Progenitor cell of endocrine pancreas (in vitro differentiated cells): ENCODE results near the gene GPRC5D. TPM values are rescaled to one million over a fixed set of nuclear protein-coding genes. Genes with fewer than 3 reads are reported as not detected.

ENCODE experiments used
- DNase-seq: peaks from one replicate; pipeline ENCODE4 v3.0.0; 2021; ENCODE audit warnings: low spot score; ENCODE audit not compliant: unreplicated experiment
- H3K27ac Mint-ChIP-seq: 2 replicates; pipeline ENCODE4 v1.8.0; 2021; ENCODE audit warnings: mild to moderate bottlenecking, moderate library complexity, mixed read lengths
- H3K27me3 Mint-ChIP-seq: 2 replicates; pipeline ENCODE4 v1.8.0; 2021; ENCODE audit warnings: mixed read lengths
- H3K36me3 Mint-ChIP-seq: 2 replicates; pipeline ENCODE4 v1.8.0; 2022; ENCODE audit warnings: mixed read lengths; ENCODE audit not compliant: insufficient read depth
- H3K4me1 Mint-ChIP-seq: 2 replicates; pipeline ENCODE4 v1.8.0; 2021; ENCODE audit warnings: low read depth, mixed read lengths
- H3K4me3 Mint-ChIP-seq: 2 replicates; pipeline ENCODE4 v1.8.0; 2021; ENCODE audit warnings: low read depth, mild to moderate bottlenecking, moderate library complexity, mixed read lengths
- H3K9me3 Mint-ChIP-seq: 2 replicates; pipeline ENCODE4 v1.8.0; 2021; ENCODE audit warnings: low read depth, mixed read lengths
- total RNA-seq: library from RNA; stranded (reverse); gene quantifications from 2 replicates; pipeline ENCODE4 v1.2.1, GENCODE V29; 2021
- TF ChIP-seq, protein P1 (sequence below): fragments of 200-600 bp; sonication (generic); IDR thresholded peaks from one replicate; pipeline ENCODE4 v1.5.0; 2021; ENCODE audit warnings: antibody characterized with exemption, mild to moderate bottlenecking; ENCODE audit not compliant: unreplicated experiment

The GPRC5D gene
- total RNA-seq, 1 donor from 2014 or later = not detected

- no peak overlapping the region for H3K27ac Mint-ChIP-seq
- H3K27me3 Mint-ChIP-seq = peaks cover 2% of the 10 kb centered on the region
- DNase-seq = no peak
- no peaks in the 10 kb centered on the region for H3K9me3 Mint-ChIP-seq
- TF ChIP-seq, protein P1, sequence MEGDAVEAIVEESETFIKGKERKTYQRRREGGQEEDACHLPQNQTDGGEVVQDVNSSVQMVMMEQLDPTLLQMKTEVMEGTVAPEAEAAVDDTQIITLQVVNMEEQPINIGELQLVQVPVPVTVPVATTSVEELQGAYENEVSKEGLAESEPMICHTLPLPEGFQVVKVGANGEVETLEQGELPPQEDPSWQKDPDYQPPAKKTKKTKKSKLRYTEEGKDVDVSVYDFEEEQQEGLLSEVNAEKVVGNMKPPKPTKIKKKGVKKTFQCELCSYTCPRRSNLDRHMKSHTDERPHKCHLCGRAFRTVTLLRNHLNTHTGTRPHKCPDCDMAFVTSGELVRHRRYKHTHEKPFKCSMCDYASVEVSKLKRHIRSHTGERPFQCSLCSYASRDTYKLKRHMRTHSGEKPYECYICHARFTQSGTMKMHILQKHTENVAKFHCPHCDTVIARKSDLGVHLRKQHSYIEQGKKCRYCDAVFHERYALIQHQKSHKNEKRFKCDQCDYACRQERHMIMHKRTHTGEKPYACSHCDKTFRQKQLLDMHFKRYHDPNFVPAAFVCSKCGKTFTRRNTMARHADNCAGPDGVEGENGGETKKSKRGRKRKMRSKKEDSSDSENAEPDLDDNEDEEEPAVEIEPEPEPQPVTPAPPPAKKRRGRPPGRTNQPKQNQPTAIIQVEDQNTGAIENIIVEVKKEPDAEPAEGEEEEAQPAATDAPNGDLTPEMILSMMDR = no peak
- no peaks in the 10 kb centered on the region for H3K36me3 Mint-ChIP-seq
- no peaks in the 10 kb centered on the region for H3K4me1 Mint-ChIP-seq
- no peak overlapping the region for H3K4me3 Mint-ChIP-seq
Observed at GRCh38 chr12:12924169-12924568, 27.8 kb downstream of the GPRC5D start.

DNA sequence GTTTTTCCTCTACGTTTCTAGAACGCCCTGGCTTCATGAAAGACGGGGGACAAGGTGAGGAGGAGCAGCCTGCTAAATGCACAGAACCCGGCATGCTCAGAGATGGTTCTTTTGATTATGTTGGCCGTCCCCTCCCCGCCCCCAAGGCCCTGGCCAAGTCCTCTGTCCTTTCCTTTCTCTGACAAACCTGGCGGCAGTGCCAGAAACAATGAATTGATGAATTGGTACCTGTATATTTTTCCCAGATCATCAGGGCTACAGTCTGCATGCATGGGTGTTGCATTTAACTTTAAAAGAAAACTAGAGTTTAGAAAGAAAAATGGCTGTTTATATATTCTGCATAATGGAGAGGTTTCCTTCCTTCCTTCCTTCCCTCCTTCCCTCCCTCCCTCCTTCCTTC, 29.0 kb downstream of the GPRC5D start:
- TF ChIP-seq, protein P1 = no peak
- Mint-ChIP-seq H3K27me3 (peaks cover 2% of the 10 kb centered on the region), H3K27ac (no peak overlapping the region), H3K36me3 (no peaks in the 10 kb centered on the region), H3K9me3 (no peaks in the 10 kb centered on the region), H3K4me1 (no peaks in the 10 kb centered on the region), H3K4me3 (no peak overlapping the region)
- DNase-seq = no peak

DNA sequence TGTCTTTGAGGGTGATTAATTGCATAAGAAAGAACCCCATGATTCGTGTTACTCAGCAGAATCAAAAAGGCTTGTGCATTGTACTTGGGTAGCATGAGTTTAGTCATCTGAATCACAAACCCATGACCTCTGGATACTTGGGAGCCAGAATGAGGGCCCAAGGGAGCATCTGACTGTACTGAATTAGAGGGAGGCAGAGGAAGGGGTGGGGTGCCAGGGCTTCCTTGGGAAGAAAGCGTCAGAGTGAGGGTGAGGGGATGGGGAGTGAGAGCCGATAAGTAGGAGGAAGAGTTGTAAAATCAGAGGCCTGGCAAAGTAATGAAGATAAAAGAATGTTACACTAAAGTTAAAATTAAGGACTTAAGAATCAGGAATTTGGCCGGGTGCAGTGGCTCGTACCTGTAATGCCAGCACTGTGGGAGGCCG, 29.8 kb downstream of the GPRC5D start:
- TF ChIP-seq, protein P1 = no peak
- Mint-ChIP-seq H3K36me3 (no peaks in the 10 kb centered on the region), H3K27ac (no peak overlapping the region), H3K27me3 (peaks cover 6% of the 10 kb centered on the region), H3K9me3 (no peaks in the 10 kb centered on the region), H3K4me3 (no peak overlapping the region), H3K4me1 (no peaks in the 10 kb centered on the region)
- DNase-seq = no peak

DNA sequence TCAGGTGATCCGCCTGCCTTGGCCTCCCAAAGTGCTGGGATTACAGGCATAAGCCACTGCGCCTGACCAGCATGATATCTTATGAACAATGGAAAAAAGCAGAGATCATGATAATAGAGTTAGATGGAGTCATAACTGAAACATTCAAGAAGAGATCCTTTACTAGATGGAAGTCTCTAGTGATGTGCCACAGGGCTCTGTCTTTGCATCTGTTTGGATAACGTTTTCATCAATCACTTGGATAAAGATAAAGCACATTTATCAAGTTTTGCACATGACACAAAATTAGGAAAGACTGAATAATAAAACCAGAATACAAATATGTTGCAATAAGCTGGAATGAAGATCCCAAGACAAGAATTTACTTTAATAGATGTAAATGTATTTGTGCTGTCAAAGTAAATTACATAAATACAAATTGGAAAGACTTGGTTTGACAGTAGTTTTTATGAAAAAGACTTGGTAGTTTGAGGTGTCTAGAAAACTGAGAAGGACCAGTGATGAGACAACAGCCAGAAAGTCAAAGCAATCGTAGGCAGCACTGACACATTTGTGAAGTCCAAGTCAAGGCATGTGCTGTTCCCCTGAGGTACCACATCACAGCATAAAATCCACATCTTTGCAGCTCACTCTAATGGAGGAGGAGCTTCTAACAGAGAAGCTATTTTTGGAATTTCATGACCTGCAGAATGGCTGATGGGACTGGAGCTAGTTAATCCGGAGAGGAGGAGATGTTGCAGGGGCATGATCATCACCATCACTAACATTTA, 32.1 kb downstream of the GPRC5D start:
- no peak overlapping the region for H3K4me3 Mint-ChIP-seq
- H3K36me3 Mint-ChIP-seq = no peaks in the 10 kb centered on the region

GRCh38 chr12:12918781-12919389, 33.1 kb downstream of the GPRC5D start:
- Mint-ChIP-seq H3K36me3 (no peaks in the 10 kb centered on the region), H3K27me3 (peaks cover 25% of the 10 kb centered on the region), H3K27ac (no peak overlapping the region), H3K4me1 (no peaks in the 10 kb centered on the region), H3K4me3 (no peak overlapping the region), H3K9me3 (no peaks in the 10 kb centered on the region)
- TF ChIP-seq, protein P1 = no peak
- no peak for DNase-seq

More for the DNA sequence above, 32.1 kb downstream of the GPRC5D start:
- no peak overlapping the region for H3K27ac Mint-ChIP-seq
- no peak for DNase-seq
- TF ChIP-seq, protein P1 = no peak
- H3K9me3 Mint-ChIP-seq = no peaks in the 10 kb centered on the region
- H3K4me1 Mint-ChIP-seq = no peaks in the 10 kb centered on the region
- peaks cover 23% of the 10 kb centered on the region for H3K27me3 Mint-ChIP-seq
